Renal cortex interstitium (tissue), 11 donors: ENCODE measurements around the gene RTN4. TPM values are rescaled to one million over a fixed set of nuclear protein-coding genes. Genes with fewer than 3 reads are reported as not detected.
"Not testable (repeated sequence)": the region's sequence is repeated elsewhere in the genome, so short reads cannot be mapped to it uniquely, and the experiment has no call there.

Experiments used
- DNase-seq, 11 donors: peaks; one replicate each; pipeline ENCODE4 v3.0.0-alpha.2; 2013; ENCODE audit warnings: low read depth in 9 of 11, low spot score in 4 of 11; ENCODE audit errors: extremely low read depth in 1 of 11
- polyA plus RNA-seq, 3 donors: library from polyadenylated mRNA; unstranded; fragments of 120-200 nt; gene quantifications; one replicate each; pipeline ENCODE4 v1.2.1, GENCODE V29; 2013; ENCODE audit not compliant: insufficient read length in 3 of 3

RTN4 gene
- polyA plus RNA-seq, 3 donors, result 316 to 360 (median 352) TPM

DNA sequence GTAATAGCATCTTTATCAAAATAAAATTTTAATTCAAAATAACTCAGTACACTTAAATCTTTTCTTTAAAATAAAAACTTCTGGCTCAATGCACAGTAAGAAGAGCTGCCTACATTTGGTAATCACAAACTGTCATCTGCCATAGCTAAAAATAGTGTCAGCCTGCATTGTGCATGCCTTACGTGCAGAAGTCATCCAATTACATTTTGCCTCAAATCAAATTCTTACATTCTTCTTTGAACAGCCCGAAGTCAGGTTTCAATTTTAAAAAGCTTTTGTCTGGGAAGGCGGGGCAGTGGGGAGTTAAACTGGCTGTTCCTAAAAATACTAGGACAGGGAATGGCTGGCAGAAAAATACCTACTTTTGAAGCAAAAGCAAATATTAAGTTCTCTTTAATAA lies 51.1 kb downstream of the RTN4 start:
- DNase-seq, result no peak

DNA sequence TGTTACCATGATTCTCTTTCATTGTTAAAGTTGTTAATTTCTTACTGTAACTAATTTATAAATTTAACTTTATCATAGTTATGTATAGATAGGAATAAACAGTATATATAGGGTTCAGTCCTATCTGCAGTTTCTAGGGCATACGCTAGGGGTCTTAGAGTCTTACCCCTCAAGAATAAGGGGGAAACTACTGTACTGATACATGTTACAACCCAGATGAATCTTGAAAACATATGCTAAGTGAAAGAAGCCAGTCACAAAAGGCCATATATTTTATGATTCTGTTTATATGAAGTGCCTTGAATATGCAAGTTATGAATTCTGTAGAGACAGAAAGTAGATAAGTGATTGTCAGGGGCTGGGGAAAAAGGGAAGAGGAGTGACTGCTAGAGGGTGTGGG lies 52.4 kb downstream of the RTN4 start:
- DNase-seq, result no peak

DNA sequence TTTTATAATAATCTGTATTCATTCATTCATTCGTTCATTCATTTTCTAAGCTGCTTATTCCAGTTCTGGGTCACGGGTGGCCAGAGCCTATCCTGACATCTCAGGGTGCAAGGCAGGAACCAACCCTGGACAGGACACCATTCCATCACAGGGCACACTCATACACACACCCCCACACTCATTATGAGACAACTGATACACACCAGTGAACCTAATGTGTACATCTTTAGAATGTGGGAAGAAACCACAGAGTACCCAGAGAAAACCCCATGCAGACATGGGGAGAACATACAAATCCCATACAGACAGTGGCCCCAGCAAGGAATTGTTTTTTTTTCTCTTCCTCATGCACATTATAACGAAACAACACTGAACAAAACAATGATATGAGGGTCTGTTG lies 54.7 kb downstream of the RTN4 start:
- no peak for DNase-seq

DNA sequence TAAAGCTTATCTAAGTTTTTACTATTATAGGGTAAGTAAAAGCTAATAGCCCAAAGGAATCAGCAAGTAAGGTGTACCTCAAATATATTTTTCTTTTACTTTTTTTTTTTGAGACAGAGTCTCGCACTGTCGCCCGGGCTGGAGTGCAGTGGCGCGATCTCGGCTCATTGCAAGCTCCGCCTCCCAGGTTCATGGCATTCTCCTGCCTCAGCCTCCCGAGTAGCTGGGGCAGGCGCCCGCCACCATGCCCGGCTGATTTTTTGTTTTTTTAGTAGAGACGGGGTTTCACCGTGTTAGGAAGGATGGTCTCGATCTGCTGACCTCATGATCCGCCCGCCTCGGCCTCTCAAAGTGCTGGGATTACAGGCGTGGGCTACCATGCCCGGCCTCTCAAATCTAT lies 59.6 kb downstream of the RTN4 start:
- not testable (repeated sequence) for DNase-seq

DNA sequence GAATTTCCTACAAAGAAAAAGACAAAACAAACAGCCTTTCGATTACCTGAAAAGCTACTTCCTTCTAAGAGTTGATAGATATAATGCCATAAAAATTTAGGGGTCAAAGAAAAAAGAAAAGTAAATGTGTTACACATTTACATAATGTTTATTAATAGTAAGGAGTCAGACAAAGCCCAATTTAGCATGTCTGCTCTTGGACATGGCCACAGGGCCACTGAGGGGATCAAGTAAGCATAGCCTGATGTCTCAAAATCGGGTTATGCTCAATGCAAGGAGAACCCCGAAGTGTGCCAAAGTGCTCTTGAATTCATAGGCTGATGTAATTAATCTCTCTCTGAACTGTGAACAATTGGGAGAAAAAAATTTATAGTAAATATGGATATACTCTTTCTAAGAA lies 61.6 kb downstream of the RTN4 start:
- no peak for DNase-seq

DNA sequence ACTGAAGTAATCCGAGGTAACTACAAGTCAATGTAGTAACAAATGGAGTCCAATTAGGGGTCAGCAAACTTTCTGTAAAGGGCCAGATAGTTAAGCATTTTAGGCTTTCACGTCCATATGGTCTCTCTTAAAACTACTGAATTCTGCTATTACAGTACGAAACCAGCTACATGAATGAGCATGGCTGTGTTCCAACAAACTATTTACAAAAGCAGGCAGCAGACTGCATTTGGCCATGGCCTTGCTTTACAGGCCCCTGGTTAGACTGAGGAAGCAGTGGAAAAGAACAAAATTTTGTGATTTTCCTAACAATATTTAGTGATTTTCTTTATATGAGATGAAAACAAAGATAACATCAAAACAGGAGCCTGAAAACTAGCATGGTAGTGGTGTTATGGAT lies 64.0 kb downstream of the RTN4 start:
- DNase-seq, result no peak

DNA sequence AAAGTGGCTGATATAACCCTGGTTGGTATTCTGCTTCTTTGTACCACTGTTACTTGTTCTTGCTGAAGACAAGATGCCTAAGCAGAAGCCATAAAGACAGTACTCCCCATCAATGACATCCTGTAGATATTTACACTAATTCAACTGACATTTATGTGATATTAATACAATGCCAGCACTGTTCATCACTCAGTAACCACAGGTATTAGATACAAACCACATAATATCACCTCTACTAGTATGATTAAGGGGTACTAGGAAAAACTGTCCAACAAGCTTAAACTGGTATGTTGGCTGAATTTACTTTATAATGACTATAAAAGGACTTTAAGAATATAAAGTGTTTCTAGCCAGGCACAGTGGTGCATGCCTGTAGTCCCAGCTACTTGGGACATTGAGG lies 65.8 kb downstream of the RTN4 start:
- no peak for DNase-seq

DNA sequence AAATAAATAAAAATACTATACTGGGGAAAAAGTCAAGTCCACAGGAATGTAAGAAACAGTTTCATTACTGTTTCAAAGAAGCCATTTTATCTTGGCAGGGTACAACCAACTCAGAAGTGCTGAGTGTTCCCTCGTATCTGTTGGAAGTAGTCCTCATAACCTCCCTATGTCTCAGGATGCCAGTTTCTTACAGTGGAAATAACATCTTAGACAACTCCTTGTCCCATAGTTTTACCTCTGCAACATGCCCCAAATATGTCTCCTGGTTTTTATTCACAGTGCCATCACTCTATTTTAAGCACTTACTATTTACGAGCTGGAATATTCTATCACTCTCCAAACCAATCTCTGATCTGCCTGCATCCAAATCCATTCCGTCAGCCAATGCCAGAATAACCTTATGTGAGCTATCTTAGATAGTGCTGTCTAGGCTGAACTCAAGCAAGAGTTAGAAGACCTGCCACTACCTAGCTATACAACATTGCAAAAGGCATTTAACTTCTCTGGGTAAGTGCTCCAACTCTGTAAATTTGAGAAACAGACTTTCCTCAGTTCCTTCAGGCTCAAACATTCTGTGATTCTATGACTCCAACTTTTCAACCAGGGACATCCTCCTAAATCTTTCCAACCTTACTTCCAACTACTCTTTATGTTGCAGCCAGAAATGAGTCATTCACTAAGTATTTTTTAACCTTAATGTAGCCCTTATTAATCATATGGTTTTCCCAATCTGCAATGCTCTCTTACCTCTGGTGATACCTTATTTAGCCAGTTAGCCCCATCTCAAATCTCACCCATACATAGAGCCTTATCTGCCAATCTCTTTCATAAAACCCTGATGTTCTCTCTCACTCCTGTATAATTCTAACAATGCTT lies 66.7 kb downstream of the RTN4 start:
- no peak for DNase-seq

DNA sequence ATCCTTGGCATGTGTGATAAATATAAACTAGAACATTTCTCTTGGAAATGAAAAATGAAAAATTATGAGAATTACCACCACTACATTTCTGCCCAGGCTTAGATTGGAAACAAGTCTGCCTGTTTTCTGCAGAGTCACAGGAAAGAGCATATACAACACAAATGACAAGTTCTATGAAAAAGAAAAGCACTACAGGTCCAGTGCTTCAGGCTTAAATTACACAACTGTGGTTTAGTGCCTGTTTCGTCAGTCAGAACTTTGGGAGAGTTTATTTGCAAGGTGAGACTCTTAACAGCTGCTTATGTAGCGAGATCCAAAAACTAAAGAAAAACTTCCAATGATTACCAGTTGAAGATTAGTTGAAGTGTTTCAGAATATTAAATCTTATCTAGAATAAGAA lies 68.9 kb downstream of the RTN4 start:
- DNase-seq, result no peak

DNA sequence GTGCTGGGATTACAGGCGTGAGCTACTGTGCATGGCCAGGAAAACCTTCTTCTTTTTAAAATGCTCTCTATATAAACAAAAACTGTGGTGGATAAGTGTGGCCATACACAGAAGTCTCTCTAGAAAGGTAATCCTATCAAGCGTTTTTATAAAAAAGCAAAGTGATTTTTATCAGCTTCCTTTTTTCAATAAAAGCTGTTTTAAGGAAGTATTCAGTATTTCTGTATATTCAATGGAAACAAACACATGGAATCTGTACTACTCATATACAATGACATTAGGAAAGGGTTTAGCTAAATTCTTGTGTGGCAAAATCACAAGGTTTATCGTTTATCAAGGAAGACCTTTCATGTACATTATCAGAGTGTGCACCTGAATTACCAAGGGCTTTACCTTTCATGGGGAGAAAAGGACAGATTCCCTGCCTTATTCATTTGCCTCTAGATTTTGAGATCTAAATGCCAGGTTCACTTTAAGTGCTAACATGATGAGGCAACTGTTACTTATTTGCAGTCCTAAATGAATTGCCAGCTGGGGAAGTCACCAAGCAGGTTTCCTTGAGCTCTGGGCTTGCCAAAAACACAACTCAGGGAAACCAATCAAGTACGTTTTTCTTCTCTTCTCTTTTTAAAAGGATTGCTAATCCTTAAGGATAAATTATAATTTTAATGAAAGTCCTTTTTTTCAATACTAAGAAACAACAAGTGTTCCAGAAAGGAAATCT lies 70.8 kb downstream of the RTN4 start:
- peak in 8 of 11 donors; percentile 11 to 57 (median 40) for DNase-seq

DNA sequence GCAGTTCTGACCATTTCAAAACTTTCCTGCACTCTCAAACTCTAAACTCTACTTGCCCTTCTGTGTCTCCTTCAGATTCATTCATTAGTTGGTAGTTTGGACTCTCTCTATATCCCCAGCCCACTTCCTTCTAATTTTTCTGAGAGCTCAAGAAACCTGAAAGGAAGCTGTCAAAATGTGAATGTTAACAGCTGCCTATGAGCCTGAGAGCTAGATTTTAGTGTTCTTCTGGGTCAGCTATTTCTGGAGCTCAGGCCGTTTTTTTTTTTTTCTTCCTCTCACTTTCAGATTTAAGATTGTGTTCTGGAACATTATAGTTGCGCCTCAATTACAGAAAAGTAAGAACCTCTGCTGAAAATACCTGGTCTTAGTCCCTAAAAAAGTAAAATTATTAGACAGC lies 73.1 kb downstream of the RTN4 start:
- peak in 9 of 11 donors; percentile 18 to 75 (median 39) for DNase-seq

DNA sequence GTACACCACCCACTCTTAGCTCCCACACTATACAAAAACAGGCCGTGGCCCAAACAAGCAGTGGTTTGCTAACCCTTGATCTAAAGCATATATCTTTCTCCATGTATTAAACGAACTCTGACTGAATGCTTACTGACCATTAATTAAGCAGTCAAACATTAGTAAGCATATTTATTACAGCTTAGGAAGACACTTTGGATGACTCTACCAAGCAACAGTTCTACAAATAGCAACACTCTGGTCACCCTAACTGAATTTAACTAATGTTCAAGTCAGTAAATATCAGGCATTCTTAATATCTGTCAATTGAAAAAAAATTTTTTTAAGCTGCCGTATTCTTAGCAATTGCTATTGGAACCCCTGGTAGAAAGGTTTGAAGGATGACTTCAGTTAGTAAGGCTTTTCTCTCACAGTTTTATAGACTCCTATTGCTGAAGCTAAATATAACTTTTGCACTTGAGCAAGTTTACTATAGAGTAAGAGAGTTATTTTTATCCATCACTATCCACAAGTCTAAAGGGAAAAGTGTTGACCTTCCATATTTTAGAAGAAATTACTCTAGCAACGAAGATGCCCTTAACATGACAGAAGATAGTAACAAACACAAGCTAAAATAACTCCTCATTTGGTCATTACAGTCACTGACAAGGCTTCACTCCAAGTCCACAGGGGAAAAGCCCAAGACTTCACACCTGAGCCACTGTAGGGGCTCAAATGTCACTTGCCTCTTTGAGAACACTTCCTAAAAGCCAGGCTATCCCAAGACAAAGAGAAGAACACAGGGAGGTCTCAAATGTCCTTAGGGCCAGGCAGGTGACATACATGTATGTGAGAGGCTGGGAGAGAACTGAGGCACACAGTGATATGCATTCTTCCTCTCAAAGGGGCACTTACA lies 74.4 kb downstream of the RTN4 start:
- no peak for DNase-seq

DNA sequence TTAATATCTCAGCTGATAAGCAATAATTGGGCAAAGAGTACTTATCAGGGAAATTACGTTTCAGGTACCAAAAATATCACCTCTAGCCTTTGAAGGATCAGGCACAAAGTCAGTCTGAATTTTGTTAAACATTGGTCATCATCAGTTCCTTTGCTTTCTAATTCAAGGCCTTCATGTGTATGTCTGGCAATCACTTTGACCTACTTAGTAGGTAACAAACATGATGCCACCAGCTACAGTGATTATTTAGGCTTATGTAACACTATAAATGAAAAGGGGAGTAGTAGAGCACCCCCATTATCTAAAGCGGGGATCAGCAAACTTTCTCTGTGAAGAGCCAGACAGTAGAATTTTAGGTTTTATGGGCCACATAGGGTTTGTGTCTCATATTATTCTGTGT lies 75.1 kb downstream of the RTN4 start:
- no peak for DNase-seq

DNA sequence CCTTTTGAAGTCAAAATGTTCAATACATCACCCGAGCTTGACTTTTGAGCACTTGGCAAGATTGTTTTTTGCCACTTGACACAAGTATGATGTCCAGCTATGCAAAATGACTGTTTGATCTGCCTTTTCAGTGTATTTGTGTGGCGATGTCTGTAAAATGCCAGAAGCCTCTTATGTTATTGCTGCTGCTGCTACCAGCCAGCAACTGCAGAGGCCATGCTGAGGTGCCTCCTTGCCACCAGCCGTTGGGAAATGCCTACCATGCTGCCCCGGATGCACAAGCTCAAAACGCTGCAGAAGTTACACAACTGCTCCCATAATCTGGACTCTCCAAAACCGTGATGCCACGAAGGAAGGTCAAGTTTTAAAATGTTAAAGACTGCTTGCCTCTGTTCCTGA lies 80.3 kb downstream of the RTN4 start:
- DNase-seq, result no peak

DNA sequence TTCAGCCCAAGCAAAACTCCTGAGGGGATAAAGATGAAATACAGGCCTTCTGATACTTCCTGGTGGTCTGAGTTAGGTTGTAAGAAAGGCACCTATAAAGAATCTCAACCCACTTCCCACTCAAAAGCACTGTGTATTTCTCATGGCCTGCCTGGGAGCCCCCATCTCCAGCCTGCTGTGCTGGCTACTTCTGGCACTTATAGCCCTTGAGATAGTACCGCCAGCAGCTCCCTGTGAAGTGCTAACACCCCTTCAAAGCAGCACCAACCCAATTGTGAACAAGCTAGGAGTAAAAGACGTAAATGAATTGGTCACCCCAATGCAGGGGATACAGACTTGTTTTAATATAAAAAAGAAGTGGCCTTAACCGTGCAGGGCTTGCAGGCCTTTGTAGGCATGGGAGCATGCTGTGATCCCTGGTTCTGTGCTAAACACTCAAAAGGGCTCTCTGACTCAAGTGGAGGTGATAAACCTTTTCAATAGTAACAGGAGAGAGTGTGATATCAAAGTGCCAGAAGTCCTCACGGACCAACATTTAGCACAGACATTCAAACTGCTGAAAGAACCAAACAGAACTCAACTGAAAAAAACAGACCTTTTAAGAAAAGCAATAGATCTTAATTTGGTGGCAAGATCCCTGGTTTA lies 80.8 kb downstream of the RTN4 start:
- no peak for DNase-seq

DNA sequence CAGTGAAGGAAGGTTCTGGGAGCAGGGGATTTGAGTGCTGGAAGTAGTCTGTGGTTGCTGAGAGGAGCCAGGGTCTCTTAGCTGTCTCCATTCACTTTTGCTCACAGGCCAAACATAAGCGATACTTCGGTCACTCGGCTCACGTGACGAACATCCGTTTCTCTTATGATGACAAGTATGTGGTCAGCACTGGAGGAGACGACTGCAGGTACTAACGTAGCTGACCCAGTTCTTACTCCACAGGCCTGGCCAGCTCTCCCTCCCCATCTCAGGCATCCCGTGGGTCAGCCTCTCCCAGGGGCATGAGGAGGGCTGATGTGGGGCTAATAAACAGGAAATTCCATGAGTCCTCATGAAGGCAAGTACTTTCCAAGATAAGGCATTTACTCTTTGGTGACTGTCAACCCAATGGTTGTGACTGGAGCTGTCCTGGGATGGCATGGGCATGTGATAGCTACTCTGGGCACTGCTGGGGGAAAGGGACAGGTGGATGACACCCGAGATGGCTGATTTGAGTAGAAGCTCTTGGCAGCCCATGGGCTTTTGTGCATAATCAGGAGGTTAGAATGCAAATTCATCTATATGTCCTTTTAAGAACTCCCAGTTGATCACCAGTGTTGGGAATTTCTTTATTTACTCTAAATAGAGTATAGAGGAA lies 81.6 kb downstream of the RTN4 start:
- no peak for DNase-seq

DNA sequence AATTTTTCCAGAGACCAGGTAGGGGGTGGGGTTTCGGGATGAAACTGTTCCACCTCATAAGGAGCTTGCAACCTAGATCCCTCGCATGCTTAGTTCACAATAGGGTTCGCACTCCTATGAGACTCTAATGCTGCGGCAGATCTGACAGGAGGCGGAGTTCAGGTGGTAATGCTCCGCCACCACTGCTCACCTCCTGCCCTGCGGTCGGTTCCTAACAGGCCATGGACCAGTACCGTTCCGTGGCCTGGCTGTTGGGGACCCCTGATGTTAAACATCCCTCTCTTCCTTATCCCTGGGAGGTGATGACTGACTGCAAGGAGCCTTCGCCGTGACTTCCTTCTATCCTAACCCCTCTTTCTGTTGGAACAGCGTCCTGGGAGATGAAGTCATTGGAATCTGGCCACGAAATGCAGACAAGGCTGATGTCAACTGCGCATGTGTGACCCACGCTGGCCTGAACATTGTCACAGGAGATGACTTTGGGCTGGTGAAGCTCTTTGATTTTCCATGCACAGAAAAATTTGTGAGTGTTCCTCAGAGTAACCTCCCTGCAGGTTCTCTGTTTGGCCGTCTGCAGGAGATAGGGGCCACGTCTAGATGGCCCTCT lies 82.4 kb downstream of the RTN4 start:
- DNase-seq, result no peak

DNA sequence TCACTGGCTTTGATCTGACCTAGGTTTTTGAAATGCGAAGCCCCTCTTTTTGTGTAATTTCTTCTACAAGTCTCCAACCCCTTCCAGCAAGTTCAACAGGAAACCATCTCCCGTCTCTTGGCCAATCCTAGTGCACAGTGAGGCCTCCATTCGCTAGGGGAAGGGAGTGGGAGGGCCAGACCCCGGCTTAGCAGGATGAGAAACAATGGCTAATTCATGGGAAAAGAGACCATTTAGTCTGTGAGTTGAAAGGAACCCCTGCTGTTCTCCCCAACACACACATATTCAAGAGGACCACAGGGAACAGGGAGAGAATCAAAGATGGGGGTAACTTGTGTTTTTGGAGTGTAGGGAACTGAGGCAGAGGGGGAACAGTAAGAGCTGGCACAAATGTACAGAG lies 83.0 kb downstream of the RTN4 start:
- no peak for DNase-seq
